ENCODE results near the gene TRAPPC12. TPM values are rescaled to one million over a fixed set of nuclear protein-coding genes. Genes with fewer than 3 reads are reported as not detected.

TRAPPC12 gene
- polyA plus RNA-seq, 1 donor (not counting 4 experiments of a cell fraction or from before 2014, with no cell fraction given), result 44.2 TPM

GRCh38 chr2:3420769-3421397 lies 41.4 kb downstream of the TRAPPC12 start:
- peaks cover 27 to 35% of the 10 kb centered on the region in 2 experiments for H3K36me3 ChIP-seq (ENCODE audit: control insufficient read depth in 2 of 2, extremely low read depth in 1 of 2, insufficient read depth in 2 of 2, low read length in 2 of 2)
- DNase-seq (ENCODE audit: low read depth, low spot score) (no peak), FAIRE-seq (no peak)
- H3K4me1 ChIP-seq (ENCODE audit: control insufficient read depth, extremely low read depth, insufficient read depth, low read length), result no peaks in the 10 kb centered on the region
- H3K4me3 ChIP-seq (ENCODE audit: control insufficient read depth in 2 of 3, extremely low read depth in 1 of 3, insufficient read depth in 2 of 3, low read depth in 1 of 3, low read length in 3 of 3), result no peak overlapping the region
- no peaks in the 10 kb centered on the region for H4K20me1 ChIP-seq (ENCODE audit: control insufficient read depth, extremely low read depth, insufficient read depth, low read length)
- TF ChIP-seq CTCF (optimal IDR thresholded peaks at IDR 0.05 in 1 of 3, IDR thresholded peaks at IDR 0.05 in 1 of 3, conservative IDR thresholded peaks at IDR 0.05 in 1 of 3; ENCODE audit: extremely low read depth in 1 of 3, insufficient read depth in 2 of 3, low read length in 3 of 3), result no peak
- no peak for TF ChIP-seq EZH2 (IDR thresholded peaks at IDR 0.05; ENCODE audit: low read length)
- peaks cover 2% of the 10 kb centered on the region for H3K79me2 ChIP-seq (ENCODE audit: control insufficient read depth, insufficient read depth, low read length)
- no peak overlapping the region for H3K4me2 ChIP-seq (ENCODE audit: control insufficient read depth, extremely low read depth, insufficient read depth, low read depth, low read length)
- dilution Hi-C loops (cut with MboI; ENCODE audit: extremely low pct_ligation_motif_present, low sequenced_read_pairs), result no loop called here
- H3K9me1 ChIP-seq (ENCODE audit: control insufficient read depth, extremely low read depth, insufficient read depth, low read length), result no peaks in the 10 kb centered on the region
- H3K27me3 ChIP-seq (ENCODE audit: control insufficient read depth, extremely low read depth, insufficient read depth, low read length), result no peaks in the 10 kb centered on the region
- no peaks in the 10 kb centered on the region for H3K9me3 ChIP-seq (ENCODE audit: control insufficient read depth, low read depth, low read length)
- no peak overlapping the region for H2AFZ ChIP-seq (ENCODE audit: control insufficient read depth, low read length)
- no peak overlapping the region for H3K9ac ChIP-seq (ENCODE audit: control insufficient read depth, extremely low read depth, insufficient read depth, low read length)
- H3K27ac ChIP-seq (ENCODE audit: control insufficient read depth, insufficient read depth, low read length), result no peak overlapping the region

- H3K4me1 ChIP-seq (ENCODE audit: control insufficient read depth, extremely low read depth, insufficient read depth, low read length), result no peaks in the 10 kb centered on the region
- no peak overlapping the region for H3K4me2 ChIP-seq (ENCODE audit: control insufficient read depth, extremely low read depth, insufficient read depth, low read depth, low read length)
- H3K36me3 ChIP-seq (ENCODE audit: control insufficient read depth in 2 of 2, extremely low read depth in 1 of 2, insufficient read depth in 2 of 2, low read length in 2 of 2), result peaks cover 31 to 40% of the 10 kb centered on the region in 2 experiments
- H3K4me3 ChIP-seq (ENCODE audit: control insufficient read depth in 2 of 3, extremely low read depth in 1 of 3, insufficient read depth in 2 of 3, low read depth in 1 of 3, low read length in 3 of 3), result no peak overlapping the region
- FAIRE-seq, result no peak
- no peak overlapping the region for H2AFZ ChIP-seq (ENCODE audit: control insufficient read depth, low read length)
- H3K9me3 ChIP-seq (ENCODE audit: control insufficient read depth, low read depth, low read length), result no peaks in the 10 kb centered on the region
- H4K20me1 ChIP-seq (ENCODE audit: control insufficient read depth, extremely low read depth, insufficient read depth, low read length), result no peaks in the 10 kb centered on the region
- no peak for TF ChIP-seq CTCF (optimal IDR thresholded peaks at IDR 0.05 in 1 of 3, IDR thresholded peaks at IDR 0.05 in 1 of 3, conservative IDR thresholded peaks at IDR 0.05 in 1 of 3; ENCODE audit: extremely low read depth in 1 of 3, insufficient read depth in 2 of 3, low read length in 3 of 3)
- TF ChIP-seq EZH2 (IDR thresholded peaks at IDR 0.05; ENCODE audit: low read length), result no peak
- dilution Hi-C loops (cut with MboI; ENCODE audit: extremely low pct_ligation_motif_present, low sequenced_read_pairs), result no loop called here
- H3K9ac ChIP-seq (ENCODE audit: control insufficient read depth, extremely low read depth, insufficient read depth, low read length), result no peak overlapping the region
- no peak overlapping the region for H3K27ac ChIP-seq (ENCODE audit: control insufficient read depth, insufficient read depth, low read length)
- DNase-seq (ENCODE audit: low read depth, low spot score), result no peak
- no peaks in the 10 kb centered on the region for H3K9me1 ChIP-seq (ENCODE audit: control insufficient read depth, extremely low read depth, insufficient read depth, low read length)
- peaks cover 3% of the 10 kb centered on the region for H3K79me2 ChIP-seq (ENCODE audit: control insufficient read depth, insufficient read depth, low read length)
- H3K27me3 ChIP-seq (ENCODE audit: control insufficient read depth, extremely low read depth, insufficient read depth, low read length), result no peaks in the 10 kb centered on the region
Observed at GRCh38 chr2:3421580-3421979, 42.1 kb downstream of the TRAPPC12 start.
